GM21447 (cell line): ENCODE measurements around the gene DNAJC13.

ENCODE experiments used
- ATAC-seq: cut with Tn5 transposase; IDR thresholded peaks from one replicate; pipeline ENCODE4 v1.9.1; 2021; ENCODE audit not compliant: unreplicated experiment

Gene DNAJC13

GRCh38 chr3:132570016-132570415, 152.7 kb downstream of the DNAJC13 start:
- no peak for ATAC-seq

GRCh38 chr3:132573797-132574211, 156.5 kb downstream of the DNAJC13 start:
- no peak for ATAC-seq

- ATAC-seq: no peak
Observed at GRCh38 chr3:132587401-132587800, 170.1 kb downstream of the DNAJC13 start.
